HG02970 (cell line): Measurements from ENCODE around the gene TRIM49D2.
"Not testable (repeated sequence)": the region's sequence is repeated elsewhere in the genome, so short reads cannot be mapped to it uniquely, and the experiment has no call there.

ENCODE experiments used
- ATAC-seq: cut with Tn5 transposase; IDR thresholded peaks from one replicate; pipeline ENCODE4 v1.9.1; 2021; ENCODE audit warnings: mild to moderate bottlenecking, moderate library complexity, moderate number of reproducible peaks; ENCODE audit not compliant: unreplicated experiment, low FRiP score

Gene TRIM49D2

GRCh38 chr11:89923764-89924163, at the start of gene TRIM49D2:
Gene TRIM49D2, plus strand, starts transcription at chr11:89924064. Its CDS starts 2,698 bp downstream, at chr11:89926762.
- ATAC-seq: not testable (repeated sequence)

GRCh38 chr11:89877511-89877910, 46.4 kb upstream of the TRIM49D2 start:
- not testable (repeated sequence) for ATAC-seq

- not testable (repeated sequence) for ATAC-seq
Measured at GRCh38 chr11:89893245-89893644, 30.6 kb upstream of the TRIM49D2 start.

DNA sequence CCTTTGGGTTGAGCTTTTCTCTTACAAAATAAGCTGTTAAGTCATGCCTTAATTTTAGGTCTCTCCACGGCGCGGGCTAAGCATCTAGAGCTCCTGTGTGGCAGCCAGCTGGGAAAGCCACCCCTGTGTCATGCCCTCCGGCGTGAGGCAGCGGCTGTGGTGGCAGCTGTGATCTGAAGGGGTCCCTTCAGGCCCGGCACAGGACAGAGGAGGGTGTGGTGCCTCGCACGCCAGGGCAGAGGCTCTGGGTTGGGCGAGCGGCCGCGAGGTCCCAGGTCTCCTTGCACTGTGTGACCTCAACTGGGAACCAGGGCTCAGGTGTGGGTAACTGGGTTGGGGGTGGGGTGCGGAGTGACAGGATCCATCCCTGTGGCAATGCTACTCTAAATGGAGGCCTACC, 23.1 kb upstream of the TRIM49D2 start:
- ATAC-seq: not testable (repeated sequence)

DNA sequence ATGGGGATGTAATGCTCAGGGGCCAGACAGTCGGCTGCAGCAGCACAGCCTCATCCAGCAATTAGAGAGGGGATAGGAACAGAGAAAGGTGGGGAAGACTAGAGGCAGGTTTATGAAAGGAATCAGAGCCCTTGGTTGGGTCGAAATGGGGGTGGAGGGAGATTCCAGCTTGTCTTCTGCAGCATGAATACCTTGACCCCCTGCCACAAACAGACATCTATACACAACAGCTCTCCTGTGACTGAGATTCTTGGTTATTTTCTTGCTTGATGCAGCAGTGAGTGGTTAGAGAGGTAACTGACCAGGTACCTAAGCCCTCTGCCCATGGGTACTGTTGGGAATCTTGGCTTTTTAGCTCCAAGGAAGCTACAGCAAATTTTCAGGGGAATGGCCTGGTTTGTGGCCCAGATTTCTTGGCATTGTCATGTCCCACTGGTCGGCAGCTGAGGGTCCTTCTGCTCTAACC, 1.6 kb upstream of the TRIM49D2 start, which contains the start of gene TRIM49D1:
TRIM49D1 (minus strand) TSS at position 51 of the 466 bp plus-strand sequence. CDS start 4,535 bp downstream, outside the sequence.
- ATAC-seq: no peak

DNA sequence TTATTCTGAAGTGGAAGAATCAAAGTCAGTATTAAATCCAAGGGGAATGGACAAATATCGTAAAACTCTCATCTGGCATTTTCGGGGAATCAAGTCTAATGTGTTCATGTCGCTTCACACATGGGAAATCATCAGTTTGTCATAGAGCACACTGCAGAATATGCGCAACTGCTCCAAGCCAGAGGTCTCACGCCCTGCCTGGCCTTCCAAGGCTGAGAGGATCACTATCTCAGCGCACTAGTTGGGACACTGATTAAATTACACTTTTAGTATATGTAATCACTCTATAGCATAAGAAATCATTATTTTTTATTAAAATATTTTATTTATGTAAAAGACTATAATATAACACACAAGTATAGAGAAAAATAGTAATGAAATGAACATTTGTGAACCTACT, 37.0 kb downstream of the TRIM49D2 start:
- not testable (repeated sequence) for ATAC-seq

DNA sequence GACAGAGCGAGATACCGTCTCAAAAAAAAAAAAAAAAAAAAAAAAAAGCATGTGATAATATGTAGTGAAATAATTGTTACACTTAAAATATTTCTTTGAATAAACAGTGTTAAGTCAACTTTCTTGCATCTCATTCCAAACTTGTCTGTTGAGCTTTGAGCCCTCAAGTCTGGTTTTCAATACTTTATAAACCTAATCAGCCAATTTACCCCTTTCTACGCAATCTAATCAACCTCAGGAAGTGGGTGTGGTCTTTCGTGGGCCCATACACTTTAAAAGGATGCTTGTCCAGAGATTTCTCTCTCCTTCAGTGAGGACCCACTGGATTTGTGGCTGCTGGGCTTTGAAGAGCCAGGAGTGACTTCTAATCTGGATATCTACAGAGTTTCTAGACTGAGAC, 41.9 kb downstream of the TRIM49D2 start, which contains the start of gene TRIM64:
TRIM64 (plus strand) TSS at position 301 of the 400 bp plus-strand sequence. CDS start 2,467 bp downstream, outside the sequence.
- ATAC-seq: not testable (repeated sequence)
